GM10248 (cell line): ENCODE data around the gene KCNJ12.
A peak's percentile ranks its signal among the peaks of the same experiment; 100 is the strongest.

Experiments used
- CTCF ChIA-PET: fragments of 300-600 bp; sonication (Branson Sonifier 250); formaldehyde crosslinking; extraction: SDS; loops from one replicate; lab custom pipeline; 2021; ENCODE audit warnings: antibody characterized with exemption; lab: Yijun Ruan, JAX
- POLR2A ChIA-PET: fragments of 350-650 bp; sonication (Branson Sonifier 250); formaldehyde crosslinking; extraction: SDS; loops from one replicate; lab custom pipeline; 2020; ENCODE audit warnings: antibody characterized with exemption; lab: Yijun Ruan, JAX
- DNase-seq: peaks from one replicate; pipeline ENCODE4 v3.0.0; 2012; ENCODE audit errors: extremely low spot score
- CTCF ChIP-seq: IDR thresholded peaks from 2 replicates; pipeline ENCODE4 v1.5.1; 2012; ENCODE audit warnings: mild to moderate bottlenecking, low read depth; ENCODE audit errors: extremely low read depth, missing control alignments, control extremely low read depth

Gene KCNJ12

GRCh38 chr17:21375757-21376080 lies 438 bp upstream of the KCNJ12 start:
- no peak for DNase-seq
- POLR2A ChIA-PET = no interaction called here
- CTCF ChIA-PET = interaction anchor here (1.3 to 1.9 kb wide), 2 partner anchors 8 to 96 kb away, joined by 5 to 6 read pairs; no protein-coding TSS in a partner anchor
- TF ChIP-seq CTCF = no peak

- DNase-seq = no peak
- no peak for TF ChIP-seq CTCF
- ChIA-PET CTCF (no interaction called here), POLR2A (no interaction called here)
Observed at GRCh38 chr17:21376759-21377690, 868 bp downstream of the KCNJ12 start.

GRCh38 chr17:21377705-21378396 lies 1.7 kb downstream of the KCNJ12 start:
- CTCF ChIA-PET = no interaction called here
- POLR2A ChIA-PET = no interaction called here
- TF ChIP-seq CTCF = peak; percentile 1
- DNase-seq = no peak

DNA sequence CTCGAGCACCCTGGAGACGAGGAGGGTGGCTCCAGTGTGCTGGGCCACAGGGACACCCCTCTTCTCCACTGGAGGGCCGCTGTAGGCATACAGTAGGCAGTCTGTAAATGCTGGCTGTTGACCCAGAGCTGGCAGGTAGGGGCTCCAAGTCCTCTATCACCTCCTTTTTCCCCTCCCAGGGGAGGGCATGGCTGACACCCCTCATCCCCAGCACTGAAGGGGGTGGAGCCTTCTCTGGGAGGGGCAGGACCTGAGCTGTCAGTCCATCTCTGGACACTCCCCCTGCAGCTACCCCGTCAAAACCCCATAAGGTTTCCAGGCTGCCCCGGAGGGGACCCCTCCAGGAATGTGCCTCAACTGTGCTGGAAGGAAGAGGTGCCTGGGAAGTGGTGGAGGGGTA lies 2.4 kb downstream of the KCNJ12 start:
- POLR2A ChIA-PET = no interaction called here
- CTCF ChIA-PET = no interaction called here
- DNase-seq = no peak
- TF ChIP-seq CTCF = no peak

- ChIA-PET POLR2A (no interaction called here), CTCF (no interaction called here)
- TF ChIP-seq CTCF = no peak
- no peak for DNase-seq
Observed at GRCh38 chr17:21379080-21379711, 3.0 kb downstream of the KCNJ12 start.

DNA sequence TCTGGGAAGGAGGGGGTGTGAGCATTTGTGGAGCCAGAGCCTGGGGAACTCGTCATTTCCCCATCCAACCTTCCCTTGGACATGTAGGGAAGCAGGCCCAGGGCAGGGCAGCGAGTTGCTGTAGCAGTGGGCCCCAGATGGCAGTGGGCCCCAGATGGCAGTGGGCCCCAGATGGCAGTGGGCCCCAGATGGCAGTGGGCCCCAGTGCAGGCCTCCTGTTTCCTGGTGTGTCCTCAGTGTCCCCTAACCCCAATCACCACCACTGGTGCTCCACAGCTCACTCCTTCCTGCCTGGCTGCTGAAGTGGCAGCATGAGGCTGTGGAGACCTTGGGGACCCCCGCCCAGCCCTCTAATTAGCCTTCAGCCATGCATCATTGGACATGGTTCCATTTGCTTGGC lies 4.5 kb downstream of the KCNJ12 start:
- CTCF ChIA-PET = no interaction called here
- POLR2A ChIA-PET = no interaction called here
- TF ChIP-seq CTCF = no peak
- DNase-seq = no peak
